Activated naive CD4-positive, alpha-beta T cell treated with anti-CD3 and anti-CD28 coated beads for 36 hours (primary cell): ENCODE results near the gene HIC1. TPM values are rescaled to one million over a fixed set of nuclear protein-coding genes. Genes with fewer than 3 reads are reported as not detected.
A peak's percentile ranks its signal among the peaks of the same experiment; 100 is the strongest.

ENCODE experiments used
- CTCF ChIA-PET: fragments of 350-600 bp; sonication (Branson Sonifier 250); formaldehyde crosslinking; loops from one replicate; lab custom pipeline; 2021; ENCODE audit warnings: antibody characterized with exemption; lab: Charles Lee
- DNase-seq: peaks from one replicate; pipeline ENCODE4 v3.0.0-alpha.2; 2020
- H3K27ac Mint-ChIP-seq: one replicate; pipeline ENCODE4 v1.8.0; 2021; ENCODE audit warnings: mild to moderate bottlenecking, mixed read lengths
- H3K27me3 Mint-ChIP-seq: one replicate; pipeline ENCODE4 v1.8.0; 2021; ENCODE audit warnings: low read depth, mixed read lengths
- H3K36me3 Mint-ChIP-seq: one replicate; pipeline ENCODE4 v1.8.0; 2021; ENCODE audit warnings: low read depth, mixed read lengths
- H3K4me1 Mint-ChIP-seq: one replicate; pipeline ENCODE4 v1.8.0; 2021; ENCODE audit warnings: low read depth, mixed read lengths
- H3K4me3 Mint-ChIP-seq: one replicate; pipeline ENCODE4 v1.8.0; 2021; ENCODE audit warnings: mild to moderate bottlenecking, moderate library complexity, mixed read lengths
- H3K9me3 Mint-ChIP-seq: one replicate; pipeline ENCODE4 v1.8.0; 2021; ENCODE audit warnings: mixed read lengths
- intact Hi-C: fragments of 100-400 bp; cut with micrococcal nuclease; formaldehyde crosslinking; loops from one replicate; pipeline ENCODE4 v1.15.1; 2023
- total RNA-seq, 2 experiments: library from RNA; stranded (reverse); gene quantifications; one replicate each; pipeline ENCODE4 v1.2.3, GENCODE V29; 2021

Gene HIC1
- total RNA-seq, 2 experiments from 2014 or later = 14.8 TPM

DNA sequence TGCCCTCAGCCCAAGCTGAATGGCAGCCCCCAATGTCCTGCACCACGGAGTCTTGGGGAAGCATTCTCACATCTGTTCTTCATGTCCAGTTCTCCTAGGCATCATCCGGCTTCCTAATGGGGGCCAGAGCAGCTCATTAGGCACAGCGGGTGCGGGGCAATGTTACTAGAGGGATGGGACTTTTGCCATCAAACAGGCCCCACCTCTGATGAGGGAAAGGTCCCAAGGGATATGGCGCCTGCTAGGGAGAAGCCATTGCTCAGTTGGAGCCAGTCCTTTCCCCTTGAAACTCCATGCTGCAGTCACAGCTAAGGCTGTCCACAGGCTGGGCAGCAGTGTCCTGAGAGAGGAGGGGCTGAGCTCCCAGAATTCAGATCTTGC, 26.7 kb upstream of the HIC1 start:
- no peak overlapping the region for H3K27ac Mint-ChIP-seq
- H3K27me3 Mint-ChIP-seq = peaks cover 29% of the 10 kb centered on the region
- H3K4me3 Mint-ChIP-seq = no peak overlapping the region
- H3K36me3 Mint-ChIP-seq = no peaks in the 10 kb centered on the region
- intact Hi-C loops = no loop called here
- DNase-seq = no peak
- no peaks in the 10 kb centered on the region for H3K9me3 Mint-ChIP-seq
- CTCF ChIA-PET = interaction anchor here (1.7 kb wide), 1 partner anchor 119 kb away, joined by 8 read pairs; no protein-coding TSS in a partner anchor
- peaks cover 31% of the 10 kb centered on the region for H3K4me1 Mint-ChIP-seq

DNA sequence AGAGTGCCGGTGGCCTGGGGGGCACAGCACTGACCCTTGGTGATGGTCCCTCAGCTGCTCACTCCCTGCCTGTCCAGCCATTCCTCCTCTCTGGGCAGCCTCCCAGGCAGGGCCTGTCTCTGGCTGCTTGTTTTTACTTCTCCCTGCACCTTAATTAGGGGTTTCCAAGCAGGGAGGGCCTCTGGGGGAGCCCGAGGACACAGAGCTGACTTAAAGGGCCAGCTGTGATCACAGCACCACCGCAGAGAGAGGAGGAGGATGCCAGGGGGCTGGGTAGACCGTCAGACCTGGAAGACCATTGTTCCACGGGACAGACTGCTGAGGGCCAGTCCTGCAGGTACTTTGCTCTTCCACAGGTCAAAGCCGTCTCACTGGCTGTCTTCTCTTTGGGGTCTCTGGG, 26.2 kb upstream of the HIC1 start:
- H3K9me3 Mint-ChIP-seq = no peaks in the 10 kb centered on the region
- H3K27ac Mint-ChIP-seq = no peak overlapping the region
- intact Hi-C loops = no loop called here
- CTCF ChIA-PET = interaction anchor here (1.7 kb wide), 1 partner anchor 120 kb away, joined by 8 read pairs; no protein-coding TSS in a partner anchor
- H3K4me3 Mint-ChIP-seq = no peak overlapping the region
- DNase-seq = no peak
- no peaks in the 10 kb centered on the region for H3K36me3 Mint-ChIP-seq
- peaks cover 29% of the 10 kb centered on the region for H3K4me1 Mint-ChIP-seq
- H3K27me3 Mint-ChIP-seq = peaks cover 26% of the 10 kb centered on the region

DNA sequence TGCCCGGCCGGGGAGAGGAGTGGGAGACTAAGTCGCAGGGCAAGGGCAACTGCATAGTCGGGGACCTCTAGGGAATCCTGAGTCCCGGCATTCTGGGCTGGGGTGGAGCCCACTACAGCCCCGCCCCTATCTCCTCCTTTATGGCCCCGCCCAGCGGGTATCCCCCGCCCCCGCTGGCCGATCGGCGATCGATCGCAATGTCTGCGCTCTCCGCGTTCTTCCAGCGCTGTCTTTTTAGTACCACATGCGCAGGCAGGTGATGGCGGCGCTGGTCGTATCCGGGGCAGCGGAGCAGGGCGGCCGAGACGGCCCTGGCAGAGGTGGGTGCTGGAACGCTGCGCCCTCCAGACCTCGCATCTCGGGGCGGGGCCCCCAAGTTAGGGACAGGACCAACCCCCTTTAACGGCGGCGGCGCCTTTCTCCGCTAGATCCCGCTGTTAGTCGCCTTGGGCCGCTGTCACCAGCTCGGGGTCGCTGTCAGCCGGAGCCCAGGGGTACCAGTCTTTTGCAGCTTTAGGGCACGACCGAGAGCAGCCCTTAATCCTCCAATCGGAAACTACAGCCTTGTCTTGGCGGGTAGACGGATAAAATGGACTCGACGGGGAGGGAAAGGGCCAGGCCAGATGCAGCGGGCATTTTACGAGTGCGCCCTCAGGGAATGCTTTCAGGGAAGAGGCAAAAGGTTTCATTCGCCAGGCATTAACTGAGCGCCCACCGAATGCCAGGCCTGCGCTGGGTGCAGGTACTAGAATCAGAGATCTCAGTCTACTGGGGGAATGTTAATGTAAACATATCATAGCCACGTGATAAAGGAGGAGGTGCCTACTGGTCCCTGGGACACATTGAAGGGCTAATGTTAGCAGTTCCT, 24.8 kb upstream of the HIC1 start, which contains the start of gene DPH1:
TSS of gene DPH1 (plus strand) at position 243 of the 868 bp plus-strand sequence. CDS start at position 260, 17 bp downstream.
- DNase-seq = peak; percentile 91
- intact Hi-C loops = loop anchor here (1.0 to 2.0 kb wide), 4 partner anchors 11 to 314 kb away; no protein-coding TSS in a partner anchor
- CTCF ChIA-PET = interaction anchor here (0.6 to 1.2 kb wide), 6 partner anchors 23 to 1510 kb away, joined by 3 to 5 read pairs (median 3); partner anchors contain the start of gene HIC1
- Mint-ChIP-seq H3K27ac (peak within 1 kb of the TSS; percentile 61), H3K27me3 (peaks cover 24% of the 10 kb centered on the region), H3K36me3 (no peaks in the 10 kb centered on the region), H3K4me3 (peak within 1 kb of the TSS; percentile 94), H3K9me3 (no peaks in the 10 kb centered on the region), H3K4me1 (peaks cover 29% of the 10 kb centered on the region)

DNA sequence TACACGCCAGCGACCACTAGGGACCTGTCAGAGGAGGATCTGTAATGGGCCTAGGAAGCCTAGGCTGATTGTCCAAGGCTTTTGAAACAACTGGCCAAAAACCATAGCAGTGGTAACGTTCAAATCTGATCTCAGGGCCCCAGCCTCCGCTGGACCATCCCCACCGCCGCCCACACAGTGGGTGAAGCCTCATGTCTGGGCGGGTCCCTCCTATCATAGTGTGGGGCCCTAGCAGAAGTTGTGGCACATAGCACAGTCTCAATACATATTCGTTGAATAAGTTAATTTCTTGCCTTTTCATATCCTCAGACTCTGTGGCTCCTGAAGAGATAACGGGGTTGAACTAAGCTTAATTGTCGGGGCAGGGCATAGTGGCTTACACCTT, 24.1 kb upstream of the HIC1 start:
- H3K27ac Mint-ChIP-seq = peak overlapping the region; percentile 61
- intact Hi-C loops = loop anchor here (1.0 to 2.0 kb wide), 4 partner anchors 11 to 314 kb away; no protein-coding TSS in a partner anchor
- H3K36me3 Mint-ChIP-seq = no peaks in the 10 kb centered on the region
- CTCF ChIA-PET = interaction anchor here (0.7 to 1.2 kb wide), 3 partner anchors 27 to 319 kb away, joined by 3 to 4 read pairs (median 3); no protein-coding TSS in a partner anchor
- peak overlapping the region; percentile 94 for H3K4me3 Mint-ChIP-seq
- no peaks in the 10 kb centered on the region for H3K9me3 Mint-ChIP-seq
- peaks cover 28% of the 10 kb centered on the region for H3K4me1 Mint-ChIP-seq
- H3K27me3 Mint-ChIP-seq = peaks cover 19% of the 10 kb centered on the region
- no peak for DNase-seq

- Mint-ChIP-seq H3K27me3 (peaks cover 3% of the 10 kb centered on the region), H3K36me3 (peaks cover 2% of the 10 kb centered on the region), H3K27ac (no peak overlapping the region), H3K4me3 (no peak overlapping the region), H3K4me1 (peaks cover 23% of the 10 kb centered on the region), H3K9me3 (no peaks in the 10 kb centered on the region)
- intact Hi-C loops = no loop called here
- no peak for DNase-seq
- CTCF ChIA-PET = no interaction called here
Observed at GRCh38 chr17:2033153-2033552, 21.8 kb upstream of the HIC1 start.

DNA sequence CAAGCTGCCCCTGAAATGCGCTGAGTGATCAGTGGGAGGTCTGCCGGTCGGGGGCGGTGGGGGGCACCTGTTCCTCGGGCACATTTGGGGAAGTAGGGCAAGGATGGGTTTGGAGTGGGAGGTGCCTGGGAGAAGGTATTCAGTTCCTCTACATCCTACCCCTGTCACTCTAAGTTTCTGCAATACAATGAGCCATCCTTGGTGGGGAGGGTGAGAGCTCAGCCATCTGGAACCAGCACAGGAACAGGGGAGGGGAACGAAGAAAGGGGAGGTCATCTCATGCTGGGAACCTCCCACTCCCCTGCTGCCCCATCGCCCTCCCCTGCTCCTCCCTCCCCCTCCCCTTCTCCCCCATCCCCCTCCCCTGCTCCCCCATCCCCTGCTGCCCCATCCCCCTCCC, 20.7 kb upstream of the HIC1 start:
- Mint-ChIP-seq H3K4me1 (peaks cover 23% of the 10 kb centered on the region), H3K27me3 (no peaks in the 10 kb centered on the region), H3K4me3 (no peak overlapping the region), H3K27ac (no peak overlapping the region), H3K9me3 (no peaks in the 10 kb centered on the region), H3K36me3 (peaks cover 2% of the 10 kb centered on the region)
- CTCF ChIA-PET = no interaction called here
- no peak for DNase-seq
- intact Hi-C loops = no loop called here

GRCh38 chr17:2034806-2035540, 19.9 kb upstream of the HIC1 start:
- no peak overlapping the region for H3K27ac Mint-ChIP-seq
- H3K9me3 Mint-ChIP-seq = no peaks in the 10 kb centered on the region
- CTCF ChIA-PET = no interaction called here
- peaks cover 21% of the 10 kb centered on the region for H3K4me1 Mint-ChIP-seq
- no peak overlapping the region for H3K4me3 Mint-ChIP-seq
- intact Hi-C loops = no loop called here
- no peaks in the 10 kb centered on the region for H3K27me3 Mint-ChIP-seq
- H3K36me3 Mint-ChIP-seq = peaks cover 2% of the 10 kb centered on the region
- no peak for DNase-seq

GRCh38 chr17:2035541-2036488, 19.1 kb upstream of the HIC1 start:
- no peaks in the 10 kb centered on the region for H3K27me3 Mint-ChIP-seq
- H3K36me3 Mint-ChIP-seq = peaks cover 6% of the 10 kb centered on the region
- H3K27ac Mint-ChIP-seq = no peak overlapping the region
- H3K4me3 Mint-ChIP-seq = no peak overlapping the region
- intact Hi-C loops = no loop called here
- H3K4me1 Mint-ChIP-seq = peaks cover 18% of the 10 kb centered on the region
- CTCF ChIA-PET = no interaction called here
- DNase-seq = no peak
- H3K9me3 Mint-ChIP-seq = no peaks in the 10 kb centered on the region

DNA sequence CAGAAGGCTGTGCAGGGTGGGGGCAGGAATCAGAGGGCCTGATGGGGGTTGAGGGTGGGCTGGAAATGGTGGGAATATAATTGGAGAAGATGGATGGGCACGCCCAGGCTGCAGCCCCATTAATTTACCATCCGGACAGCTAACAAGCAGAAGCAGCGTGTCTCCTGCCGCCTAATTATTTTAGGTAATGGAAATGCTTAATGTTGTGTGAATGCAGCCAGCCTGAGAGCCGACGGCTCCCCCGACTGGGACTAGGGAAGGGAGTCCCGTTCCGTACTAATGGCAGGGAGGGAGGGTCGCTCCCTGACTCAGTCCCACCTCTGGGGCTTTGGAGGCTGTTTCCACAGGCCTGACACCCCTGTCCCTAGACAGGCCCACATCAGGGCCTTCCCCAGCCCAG, 17.7 kb upstream of the HIC1 start:
- CTCF ChIA-PET = no interaction called here
- Mint-ChIP-seq H3K27ac (no peak overlapping the region), H3K9me3 (no peaks in the 10 kb centered on the region), H3K27me3 (no peaks in the 10 kb centered on the region), H3K4me1 (peaks cover 16% of the 10 kb centered on the region), H3K4me3 (no peak overlapping the region), H3K36me3 (peaks cover 8% of the 10 kb centered on the region)
- intact Hi-C loops = no loop called here
- DNase-seq = no peak

DNA sequence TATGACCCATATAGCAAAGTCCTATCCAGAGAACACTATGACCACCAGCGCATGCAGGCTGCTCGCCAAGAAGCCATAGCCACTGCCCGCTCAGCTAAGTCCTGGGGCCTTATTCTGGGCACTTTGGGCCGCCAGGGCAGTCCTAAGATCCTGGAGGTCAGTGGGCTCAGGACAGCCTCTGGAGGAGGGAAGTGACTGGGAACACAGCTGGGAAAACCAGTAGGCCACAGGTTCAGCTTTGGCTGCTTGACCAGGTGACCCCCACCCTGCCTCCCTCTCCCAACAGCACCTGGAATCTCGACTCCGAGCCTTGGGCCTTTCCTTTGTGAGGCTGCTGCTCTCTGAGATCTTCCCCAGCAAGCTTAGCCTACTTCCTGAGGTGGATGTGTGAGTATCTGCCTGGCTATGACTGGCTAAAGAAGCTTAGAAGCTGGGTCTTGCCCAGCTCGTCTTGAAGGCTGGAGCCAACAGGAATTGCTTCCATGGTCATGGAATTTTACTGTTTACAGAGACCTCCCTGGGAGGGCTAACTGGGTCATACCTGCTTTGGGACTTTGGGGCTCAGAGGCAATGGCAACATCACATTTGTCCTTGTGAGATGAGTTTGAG, 14.6 kb upstream of the HIC1 start:
- H3K36me3 Mint-ChIP-seq = peaks cover 23% of the 10 kb centered on the region
- no peaks in the 10 kb centered on the region for H3K27me3 Mint-ChIP-seq

GRCh38 chr17:2040942-2041560, 13.9 kb upstream of the HIC1 start:
- Mint-ChIP-seq H3K27me3 (no peaks in the 10 kb centered on the region), H3K36me3 (peaks cover 23% of the 10 kb centered on the region), H3K9me3 (no peaks in the 10 kb centered on the region), H3K4me3 (peak overlapping the region; percentile 29), H3K4me1 (peaks cover 27% of the 10 kb centered on the region), H3K27ac (no peak overlapping the region)
- intact Hi-C loops = loop anchor here (1.0 to 5.0 kb wide), 3 partner anchors 11 to 374 kb away; partner anchors contain the start of gene DPH1
- CTCF ChIA-PET = interaction anchor here (2.1 kb wide), 1 partner anchor 16 kb away, joined by 5 read pairs; no protein-coding TSS in a partner anchor
- DNase-seq = no peak

More for the DNA sequence above, 14.6 kb upstream of the HIC1 start:
- no peak overlapping the region for H3K4me3 Mint-ChIP-seq
- no peaks in the 10 kb centered on the region for H3K9me3 Mint-ChIP-seq
- H3K27ac Mint-ChIP-seq = no peak overlapping the region
- no peak for DNase-seq
- intact Hi-C loops = loop anchor here (5.0 kb wide), 1 partner anchor 373 kb away; no protein-coding TSS in a partner anchor
- CTCF ChIA-PET = no interaction called here
- peaks cover 27% of the 10 kb centered on the region for H3K4me1 Mint-ChIP-seq
